ENCODE data around the gene LAMB3. TPM values are rescaled to one million over a fixed set of nuclear protein-coding genes. Genes with fewer than 3 reads are reported as not detected.

LAMB3 gene
- total RNA-seq, 2 experiments from 2014 or later = 0.25 to 0.31 TPM

GRCh38 chr1:209633335-209633997 is 18.8 kb downstream of the LAMB3 start:
- Histone ChIP-seq H3K27me3 (ENCODE audit: control insufficient read depth in 1 of 2, insufficient read depth in 2 of 2, low read length in 2 of 2) (no peaks in the 10 kb centered on the region), H3K4me3 (ENCODE audit: low read length) (no peak overlapping the region), H3K36me3 (ENCODE audit: insufficient read depth, low read length) (no peaks in the 10 kb centered on the region), H3K9me3 (ENCODE audit: control insufficient read depth in 1 of 2, insufficient read depth in 1 of 2, low read length in 2 of 2) (no peaks in the 10 kb centered on the region), H3K4me1 (ENCODE audit: insufficient read depth, low read length) (no peaks in the 10 kb centered on the region), H3K27ac (ENCODE audit: low read depth in 1 of 2, low read length in 2 of 2) (no peak overlapping the region)
- no peaks in the 10 kb centered on the region for H3K9me3 Mint-ChIP-seq
- no peak for DNase-seq
- POLR2A ChIA-PET = no interaction called here
- no peaks in the 10 kb centered on the region for H3K27me3 Mint-ChIP-seq
- no peak for ATAC-seq (ENCODE audit: poor library complexity)
- no peak overlapping the region for H3K27ac Mint-ChIP-seq
- no peaks in the 10 kb centered on the region for H3K36me3 Mint-ChIP-seq (ENCODE audit: low read depth)
- TF ChIP-seq CTCF (IDR thresholded peaks at IDR 0.05) = no peak
- CTCF ChIA-PET = no interaction called here
- H3K4me1 Mint-ChIP-seq (ENCODE audit: low read depth) = peaks cover 6% of the 10 kb centered on the region
- no peak overlapping the region for H3K4me3 Mint-ChIP-seq
- intact Hi-C loops (cut with DNase I, micrococcal nuclease) = no loop called here

GRCh38 chr1:209630383-209631225 is 21.6 kb downstream of the LAMB3 start:
- Mint-ChIP-seq H3K4me3 (no peak overlapping the region), H3K4me1 (ENCODE audit: low read depth) (peaks cover 6% of the 10 kb centered on the region), H3K27me3 (no peaks in the 10 kb centered on the region), H3K27ac (no peak overlapping the region), H3K9me3 (no peaks in the 10 kb centered on the region), H3K36me3 (ENCODE audit: low read depth) (no peaks in the 10 kb centered on the region)
- H3K27ac ChIP-seq (ENCODE audit: low read depth in 1 of 2, low read length in 2 of 2) = no peak overlapping the region
- ATAC-seq (ENCODE audit: poor library complexity) (no peak), DNase-seq (no peak)
- H3K4me1 ChIP-seq (ENCODE audit: insufficient read depth, low read length) = peaks cover 9% of the 10 kb centered on the region
- H3K27me3 ChIP-seq (ENCODE audit: control insufficient read depth in 1 of 2, insufficient read depth in 2 of 2, low read length in 2 of 2) = no peaks in the 10 kb centered on the region
- H3K4me3 ChIP-seq (ENCODE audit: low read length) = no peak overlapping the region
- TF ChIP-seq CTCF (IDR thresholded peaks at IDR 0.05) = no peak
- CTCF ChIA-PET = no interaction called here
- H3K36me3 ChIP-seq (ENCODE audit: insufficient read depth, low read length) = no peaks in the 10 kb centered on the region
- POLR2A ChIA-PET = no interaction called here
- intact Hi-C loops (cut with DNase I, micrococcal nuclease) = loop anchor here in 1 of 2 experiments (2.0 kb wide), 1 partner anchor 20 kb away; no protein-coding TSS in a partner anchor
- H3K9me3 ChIP-seq (ENCODE audit: control insufficient read depth in 1 of 2, insufficient read depth in 1 of 2, low read length in 2 of 2) = no peaks in the 10 kb centered on the region

- CTCF ChIA-PET = no interaction called here
- Histone ChIP-seq H3K4me1 (ENCODE audit: insufficient read depth, low read length) (peaks cover 9% of the 10 kb centered on the region), H3K27ac (ENCODE audit: low read depth in 1 of 2, low read length in 2 of 2) (no peak overlapping the region), H3K4me3 (ENCODE audit: low read length) (no peak overlapping the region), H3K36me3 (ENCODE audit: insufficient read depth, low read length) (no peaks in the 10 kb centered on the region), H3K9me3 (ENCODE audit: control insufficient read depth in 1 of 2, insufficient read depth in 1 of 2, low read length in 2 of 2) (no peaks in the 10 kb centered on the region), H3K27me3 (ENCODE audit: control insufficient read depth in 1 of 2, insufficient read depth in 2 of 2, low read length in 2 of 2) (no peaks in the 10 kb centered on the region)
- TF ChIP-seq CTCF (IDR thresholded peaks at IDR 0.05) = no peak
- intact Hi-C loops (cut with DNase I, micrococcal nuclease) = loop anchor here in 1 of 2 experiments (2.0 to 5.0 kb wide), 2 partner anchors 19 to 417 kb away; no protein-coding TSS in a partner anchor
- H3K9me3 Mint-ChIP-seq = no peaks in the 10 kb centered on the region
- no peaks in the 10 kb centered on the region for H3K36me3 Mint-ChIP-seq (ENCODE audit: low read depth)
- H3K27me3 Mint-ChIP-seq = no peaks in the 10 kb centered on the region
- ATAC-seq (ENCODE audit: poor library complexity) (no peak), DNase-seq (no peak)
- POLR2A ChIA-PET = no interaction called here
- H3K4me1 Mint-ChIP-seq (ENCODE audit: low read depth) = peaks cover 1% of the 10 kb centered on the region
- H3K4me3 Mint-ChIP-seq = no peak overlapping the region
- H3K27ac Mint-ChIP-seq = no peak overlapping the region
Measured at GRCh38 chr1:209629621-209630382, 22.4 kb downstream of the LAMB3 start.
